GM12878 (cell line): ENCODE measurements around the gene EP400. TPM values are rescaled to one million over a fixed set of nuclear protein-coding genes. Genes with fewer than 3 reads are reported as not detected.

Source experiments
- ATAC-seq: fragments of 200-7000 bp; cut with Tn5 transposase; 3 replicates; pipeline ENCODE4 v1.9.1; 2020; ENCODE audit warnings: mild to moderate bottlenecking, moderate library complexity
- BruUV-seq: library from RNA; stranded (reverse); fragments of 400-500 nt; replicated peaks from 2 replicates; lab custom pipeline; 2021; lab: Mats Ljungman, UMichigan
- CTCF ChIA-PET: fragments of 300-600 bp; sonication (Branson Sonifier 250); formaldehyde crosslinking; extraction: SDS; loops from one replicate; lab custom pipeline; 2021; ENCODE audit warnings: inconsistent platforms; lab: Yijun Ruan, JAX
- POLR2A ChIA-PET: fragments of 350-600 bp; formaldehyde crosslinking; extraction: SDS; loops from one replicate; lab custom pipeline; 2021; ENCODE audit warnings: inconsistent platforms; lab: Charles Lee
- RAD21 ChIA-PET: fragments of 300-600 bp; sonication (Branson Sonifier 250); formaldehyde crosslinking; loops from one replicate; lab custom pipeline; 2023; ENCODE audit warnings: antibody characterized with exemption; ENCODE audit not compliant: unreplicated experiment; lab: Charles Lee
- SMC1A ChIA-PET: fragments of 300-600 bp; sonication (Branson Sonifier 250); formaldehyde crosslinking; loops from one replicate; lab custom pipeline; 2023; ENCODE audit not compliant: unreplicated experiment, uncharacterized antibody; lab: Charles Lee
- DNase-seq: peaks from one replicate; pipeline ENCODE4 v3.0.0-alpha.2; 2011; ENCODE audit warnings: low read depth, low spot score
- FAIRE-seq: peaks from 3 replicates; lab custom pipeline; 2011; peaks lifted over from hg19 to GRCh38; lab: Jason Lieb, UNC
- H2AFZ ChIP-seq: 2 replicates; pipeline ENCODE4 v1.6.0; 2011; ENCODE audit warnings: low read depth, low read length, control low read depth; ENCODE audit not compliant: control insufficient read depth
- H3K27ac ChIP-seq: 2 replicates; pipeline ENCODE4 v1.5.1; 2011; ENCODE audit warnings: control low read depth; ENCODE audit not compliant: control insufficient read depth, insufficient read depth
- H3K27me3 ChIP-seq, 2 experiments: replicated peaks in 1 of 2; 2 replicates each; pipeline versions ENCODE4 v1.6.0 to v1.6.1; 2011; ENCODE audit warnings: low read length in 1 of 2; ENCODE audit not compliant: control insufficient read depth in 2 of 2, insufficient read depth in 2 of 2
- H3K36me3 ChIP-seq, 2 experiments: 2 replicates each; pipeline ENCODE4 v1.5.1; 2011; ENCODE audit warnings: low read length in 1 of 2; ENCODE audit not compliant: control insufficient read depth in 2 of 2, insufficient read depth in 2 of 2
- H3K4me1 ChIP-seq: 2 replicates; pipeline ENCODE4 v1.6.1; 2011; ENCODE audit warnings: mild to moderate bottlenecking, low read length, moderate library complexity, mixed read lengths; ENCODE audit not compliant: control insufficient read depth, insufficient read depth
- H3K4me2 ChIP-seq: 2 replicates; pipeline ENCODE4 v1.6.0; 2011; ENCODE audit warnings: control low read depth; ENCODE audit not compliant: control insufficient read depth, insufficient read depth
- H3K4me3 ChIP-seq: fragments of 200-600 bp; sonication (generic); 2 replicates; pipeline ENCODE4 v1.5.1; 2016
- H3K79me2 ChIP-seq: 2 replicates; pipeline ENCODE4 v1.6.0; 2011; ENCODE audit warnings: low read length; ENCODE audit not compliant: control insufficient read depth, insufficient read depth
- H3K9ac ChIP-seq: 2 replicates; pipeline ENCODE4 v1.8.0; 2011; ENCODE audit warnings: low read length, control low read depth, mixed read lengths; ENCODE audit not compliant: control insufficient read depth, insufficient read depth
- H3K9me3 ChIP-seq: replicated peaks from 3 replicates; pipeline ENCODE4 v1.5.1; 2011; ENCODE audit warnings: mild to moderate bottlenecking, low read length; ENCODE audit not compliant: control insufficient read depth, insufficient read depth
- H4K20me1 ChIP-seq: 2 replicates; pipeline ENCODE4 v1.6.0; 2011; ENCODE audit not compliant: control insufficient read depth, insufficient read depth
- BRCA1 ChIP-seq: IDR thresholded peaks from 2 replicates; pipeline ENCODE4 v1.6.1; 2011; ENCODE audit warnings: low read depth, low read length, improper control_type of control experiment
- HDAC6 ChIP-seq: fragments of 200-600 bp; sonication (generic); IDR thresholded peaks from one replicate; pipeline ENCODE4 v1.8.0; 2017; ENCODE audit warnings: antibody characterized with exemption; ENCODE audit not compliant: unreplicated experiment
- MEF2B ChIP-seq: fragments of 450-650 bp; IDR thresholded peaks from 2 replicates; pipeline ENCODE4 v1.6.1; 2018; ENCODE audit warnings: mild to moderate bottlenecking, moderate library complexity; ENCODE audit not compliant: partially characterized antibody, poor library complexity, severe bottlenecking
- NFYB ChIP-seq: IDR thresholded peaks from 2 replicates; pipeline ENCODE4 v1.6.1; 2011; ENCODE audit warnings: low read depth, mild to moderate bottlenecking, low read length, improper control_type of control experiment, moderate library complexity; ENCODE audit not compliant: insufficient read depth
- POLR2AphosphoS5 ChIP-seq: IDR thresholded peaks from 2 replicates; pipeline ENCODE4 v1.6.1; 2011; ENCODE audit warnings: mild to moderate bottlenecking, low read length, inconsistent platforms
- ZNF24 ChIP-seq: fragments of 450-650 bp; IDR thresholded peaks from 2 replicates; pipeline ENCODE4 v1.6.1; 2017; ENCODE audit warnings: antibody characterized with exemption, mild to moderate bottlenecking
- ZNF622 ChIP-seq: fragments of 450-650 bp; IDR thresholded peaks from 2 replicates; pipeline ENCODE4 v1.6.1; 2017; ENCODE audit warnings: mild to moderate bottlenecking, inconsistent platforms
- WGBS: methylation state at CpG from one replicate; pipeline ENCODE4 v1.1.6; 2016; ENCODE audit warnings: low lambda C conversion rate; ENCODE audit not compliant: insufficient replicate concordance, insufficient coverage; ENCODE audit errors: missing lambda C conversion rate; 5-methylcytosine and 5-hydroxymethylcytosine counted together
- in situ Hi-C: fragments of 300-500 bp; cut with MboI; formaldehyde crosslinking; loops from 9 replicates; pipeline ENCODE4 v1.14.3; 2018; ENCODE audit warnings: mixed read lengths
- intact Hi-C: fragments of 100-400 bp; cut with micrococcal nuclease; formaldehyde crosslinking; loops from one replicate; pipeline ENCODE4 v1.14.2; 2022; ENCODE audit not compliant: unreplicated experiment
- polyA plus RNA-seq, 11 experiments: library from polyadenylated mRNA; depleted of rRNA in 4 of 11; unstranded in 6 of 11; stranded (reverse) in 5 of 11; fragments of >200 nt; fragmentation: Nextera tagmentation in 4 of 11; fragmentation: Illumina TruSeq in 1 of 11; extraction: Ambion mirVana in 4 of 11; extraction: Trizol in 1 of 11; gene quantifications; 1 replicate in 1 of 11; 2 replicates in 10 of 11; pipeline versions ENCODE4 v1.2.1 to v1.2.3, GENCODE V29; 2011 to 2016; ENCODE audit warnings: inconsistent platforms in 2 of 11, missing spikeins in 2 of 11, low read depth in 1 of 11
- total RNA-seq, 4 experiments: library from RNA; depleted of rRNA in 3 of 4; stranded (reverse); fragments of >200 nt in 3 of 4; fragmentation: Illumina TruSeq in 1 of 4; extraction: Trizol in 1 of 4; gene quantifications; 2 replicates each; pipeline versions ENCODE4 v1.2.1 to v1.2.3, GENCODE V29; 2013 to 2021
- TF ChIP-seq, protein P1 (sequence below): fragments of 450-650 bp; formaldehyde crosslinking; IDR thresholded peaks from 2 replicates; pipeline ENCODE4 v1.5.0; 2022; ENCODE audit warnings: mild to moderate bottlenecking, missing genetic modification characterization

EP400 gene
- total and polyA plus RNA-seq, 10 of the 15 experiments (the other 5 are each of a cell fraction or from before 2014, with no cell fraction given) = 3.8 to 44.2 (median 8.4) TPM

DNA sequence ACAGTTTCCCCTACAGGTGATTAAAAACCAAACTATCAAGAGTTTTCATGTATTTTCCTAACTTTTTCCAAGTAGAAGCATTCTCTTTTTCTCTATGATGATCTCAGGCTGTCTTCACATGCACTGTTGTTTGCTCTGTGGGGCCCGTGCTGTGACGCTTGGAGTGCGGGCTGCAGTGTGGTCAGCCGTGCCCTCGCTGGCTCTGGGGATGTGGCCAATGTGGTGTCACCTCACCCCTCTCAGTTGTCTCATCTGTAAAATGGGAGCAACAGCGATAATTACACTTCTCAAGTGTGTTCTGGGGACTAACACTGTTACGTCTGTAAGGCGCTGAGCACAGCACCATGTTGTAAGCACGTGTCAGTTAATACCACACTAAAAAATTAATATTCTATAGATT, 165.8 kb downstream of the EP400 start (continued):
- TF ChIP-seq MEF2B = no peak
- no peak for TF ChIP-seq ZNF622
- TF ChIP-seq ZNF24 = no peak
- no peak for TF ChIP-seq POLR2AphosphoS5
- TF ChIP-seq, protein P1, sequence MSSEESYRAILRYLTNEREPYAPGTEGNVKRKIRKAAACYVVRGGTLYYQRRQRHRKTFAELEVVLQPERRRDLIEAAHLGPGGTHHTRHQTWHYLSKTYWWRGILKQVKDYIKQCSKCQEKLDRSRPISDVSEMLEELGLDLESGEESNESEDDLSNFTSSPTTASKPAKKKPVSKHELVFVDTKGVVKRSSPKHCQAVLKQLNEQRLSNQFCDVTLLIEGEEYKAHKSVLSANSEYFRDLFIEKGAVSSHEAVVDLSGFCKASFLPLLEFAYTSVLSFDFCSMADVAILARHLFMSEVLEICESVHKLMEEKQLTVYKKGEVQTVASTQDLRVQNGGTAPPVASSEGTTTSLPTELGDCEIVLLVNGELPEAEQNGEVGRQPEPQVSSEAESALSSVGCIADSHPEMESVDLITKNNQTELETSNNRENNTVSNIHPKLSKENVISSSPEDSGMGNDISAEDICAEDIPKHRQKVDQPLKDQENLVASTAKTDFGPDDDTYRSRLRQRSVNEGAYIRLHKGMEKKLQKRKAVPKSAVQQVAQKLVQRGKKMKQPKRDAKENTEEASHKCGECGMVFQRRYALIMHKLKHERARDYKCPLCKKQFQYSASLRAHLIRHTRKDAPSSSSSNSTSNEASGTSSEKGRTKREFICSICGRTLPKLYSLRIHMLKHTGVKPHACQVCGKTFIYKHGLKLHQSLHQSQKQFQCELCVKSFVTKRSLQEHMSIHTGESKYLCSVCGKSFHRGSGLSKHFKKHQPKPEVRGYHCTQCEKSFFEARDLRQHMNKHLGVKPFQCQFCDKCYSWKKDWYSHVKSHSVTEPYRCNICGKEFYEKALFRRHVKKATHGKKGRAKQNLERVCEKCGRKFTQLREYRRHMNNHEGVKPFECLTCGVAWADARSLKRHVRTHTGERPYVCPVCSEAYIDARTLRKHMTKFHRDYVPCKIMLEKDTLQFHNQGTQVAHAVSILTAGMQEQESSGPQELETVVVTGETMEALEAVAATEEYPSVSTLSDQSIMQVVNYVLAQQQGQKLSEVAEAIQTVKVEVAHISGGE (CRISPR knock-in tag) = no peak
- no peak for TF ChIP-seq HDAC6
- TF ChIP-seq, all 136 proteins: peak for 0

DNA sequence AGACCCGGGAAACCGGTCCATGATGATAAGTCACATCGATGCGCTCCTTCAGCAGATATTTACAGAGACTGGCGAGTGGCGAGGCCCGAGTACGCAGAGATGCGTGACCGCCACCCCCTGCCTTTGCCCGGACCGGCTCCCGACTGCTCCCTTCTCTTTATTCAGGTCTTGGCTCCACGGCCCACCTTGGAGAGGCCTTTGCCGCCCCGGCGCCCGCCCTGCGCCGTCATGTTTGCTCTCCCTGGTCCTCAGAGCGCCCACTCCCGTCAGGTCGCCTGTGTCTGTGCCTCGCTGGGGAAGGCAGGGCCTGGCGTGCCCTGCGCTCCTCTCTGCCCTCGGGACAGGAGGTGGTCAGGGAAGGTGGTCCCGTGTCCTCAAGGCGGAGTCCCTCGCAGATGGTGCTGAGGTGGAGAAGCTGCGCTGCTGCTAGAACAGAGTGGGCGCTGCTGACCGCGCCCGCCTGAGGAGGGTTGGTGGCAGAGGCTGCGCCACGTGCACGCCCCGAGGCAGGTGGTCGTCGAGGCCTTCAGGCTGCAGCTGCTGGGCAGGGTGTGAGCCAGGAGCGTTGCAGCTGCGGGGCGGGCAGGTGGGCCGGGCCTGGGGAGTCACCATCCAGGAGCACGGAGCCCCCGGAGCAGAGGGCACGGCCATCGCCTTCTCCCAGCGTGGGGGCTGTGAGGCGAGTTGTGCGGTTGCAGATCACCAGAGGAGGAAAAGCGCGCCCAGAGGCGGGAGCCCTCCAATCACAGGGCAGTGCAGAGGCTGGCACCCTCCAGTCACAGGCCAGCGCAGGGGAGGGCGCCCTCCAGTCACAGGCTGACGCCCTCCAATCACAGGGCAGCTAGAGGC, 167.2 kb downstream of the EP400 start:
- CTCF ChIA-PET = no interaction called here
- H2AFZ ChIP-seq = no peak overlapping the region
- TF ChIP-seq NFYB (0 out of 2 replicates have a peak, but pooled peaks have one; percentile 25), BRCA1 (no peak)

More for the DNA sequence above, 167.2 kb downstream of the EP400 start:
- DNase-seq (no peak), FAIRE-seq (no peak), ATAC-seq (no peak)
- WGBS = 97% methylated on average over 54 of the region's 58 CpGs
- POLR2A ChIA-PET = no interaction called here
- Histone ChIP-seq H4K20me1 (no peaks in the 10 kb centered on the region), H3K79me2 (no peaks in the 10 kb centered on the region), H3K9me3 (no peaks in the 10 kb centered on the region), H3K4me3 (no peak overlapping the region), H3K4me1 (no peaks in the 10 kb centered on the region), H3K9ac (no peak overlapping the region), H3K27me3 (no peaks in the 10 kb centered on the region), H3K27ac (no peak overlapping the region), H3K4me2 (no peak overlapping the region), H3K36me3 (peaks cover 6 to 17% of the 10 kb centered on the region in 2 experiments; a peak in 3 of 4 replicates)
- in situ Hi-C loops = no loop called here
- intact Hi-C loops = no loop called here
- SMC1A ChIA-PET = no interaction called here
- no TSS peak for BruUV-seq
- RAD21 ChIA-PET = no interaction called here
